Brain microvascular endothelial cell (primary cell): ENCODE measurements around the gene GARRE1.

ENCODE experiments used
- DNase-seq: peaks from one replicate; pipeline ENCODE4 v3.0.0-alpha.2; 2020
- H3K27ac ChIP-seq: fragments of 250-450 bp; sonication (Bioruptor Pico); 2 replicates; pipeline ENCODE4 v1.5.1; 2020; ENCODE audit warnings: mild to moderate bottlenecking, moderate library complexity
- H3K27me3 ChIP-seq: fragments of 250-450 bp; sonication (Bioruptor Pico); replicated peaks from 2 replicates; pipeline ENCODE4 v1.5.1; 2020; ENCODE audit warnings: mild to moderate bottlenecking
- H3K36me3 ChIP-seq: fragments of 250-450 bp; sonication (Bioruptor Pico); replicated peaks from 2 replicates; pipeline ENCODE4 v1.5.1; 2020; ENCODE audit warnings: mild to moderate bottlenecking
- H3K4me3 ChIP-seq: 2 replicates; pipeline ENCODE4 v1.5.1; 2011; ENCODE audit warnings: low read depth, mild to moderate bottlenecking, control low read depth, low read length, moderate library complexity
- in situ Hi-C: cut with HindIII; loops from 2 replicates; pipeline ENCODE4 v1.10.0; 2017; ENCODE audit warnings: low sequenced_read_pairs, low pct_ligation_motif_present
- TF ChIP-seq, protein P1 (sequence below): IDR thresholded peaks from 2 replicates; pipeline ENCODE4 v1.5.1; 2011; ENCODE audit warnings: low read depth, mild to moderate bottlenecking, moderate library complexity, low read length, control low read depth, inconsistent platforms; ENCODE audit errors: missing control alignments

Gene GARRE1

DNA sequence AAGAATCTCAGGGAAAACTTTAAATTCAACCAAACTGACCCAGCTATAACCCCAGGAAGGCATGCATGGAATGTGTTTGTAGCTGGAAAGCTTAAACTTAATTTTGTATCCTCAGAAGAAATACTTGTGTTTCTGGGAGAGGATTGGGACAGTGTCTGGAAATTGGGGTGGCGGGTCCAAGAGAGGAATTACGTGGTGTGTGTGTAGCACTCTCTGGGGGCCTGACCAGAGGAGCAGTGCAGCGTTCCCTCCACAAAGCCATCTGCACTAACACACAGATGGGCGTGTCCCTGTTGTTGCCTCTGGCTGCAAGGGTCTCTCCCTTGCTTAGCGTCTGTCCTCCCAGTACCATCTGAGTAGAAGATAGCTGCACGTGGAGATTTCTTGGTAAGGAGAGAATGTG is 6.4 kb downstream of the GARRE1 start:
- peak; percentile 59 for DNase-seq
- H3K27me3 ChIP-seq: no peaks in the 10 kb centered on the region
- in situ Hi-C loops: no loop called here
- TF ChIP-seq, protein P1, sequence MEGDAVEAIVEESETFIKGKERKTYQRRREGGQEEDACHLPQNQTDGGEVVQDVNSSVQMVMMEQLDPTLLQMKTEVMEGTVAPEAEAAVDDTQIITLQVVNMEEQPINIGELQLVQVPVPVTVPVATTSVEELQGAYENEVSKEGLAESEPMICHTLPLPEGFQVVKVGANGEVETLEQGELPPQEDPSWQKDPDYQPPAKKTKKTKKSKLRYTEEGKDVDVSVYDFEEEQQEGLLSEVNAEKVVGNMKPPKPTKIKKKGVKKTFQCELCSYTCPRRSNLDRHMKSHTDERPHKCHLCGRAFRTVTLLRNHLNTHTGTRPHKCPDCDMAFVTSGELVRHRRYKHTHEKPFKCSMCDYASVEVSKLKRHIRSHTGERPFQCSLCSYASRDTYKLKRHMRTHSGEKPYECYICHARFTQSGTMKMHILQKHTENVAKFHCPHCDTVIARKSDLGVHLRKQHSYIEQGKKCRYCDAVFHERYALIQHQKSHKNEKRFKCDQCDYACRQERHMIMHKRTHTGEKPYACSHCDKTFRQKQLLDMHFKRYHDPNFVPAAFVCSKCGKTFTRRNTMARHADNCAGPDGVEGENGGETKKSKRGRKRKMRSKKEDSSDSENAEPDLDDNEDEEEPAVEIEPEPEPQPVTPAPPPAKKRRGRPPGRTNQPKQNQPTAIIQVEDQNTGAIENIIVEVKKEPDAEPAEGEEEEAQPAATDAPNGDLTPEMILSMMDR: no peak
- H3K27ac ChIP-seq: peak overlapping the region; percentile 61
- H3K4me3 ChIP-seq: peak overlapping the region; percentile 10
- H3K36me3 ChIP-seq: no peaks in the 10 kb centered on the region

DNA sequence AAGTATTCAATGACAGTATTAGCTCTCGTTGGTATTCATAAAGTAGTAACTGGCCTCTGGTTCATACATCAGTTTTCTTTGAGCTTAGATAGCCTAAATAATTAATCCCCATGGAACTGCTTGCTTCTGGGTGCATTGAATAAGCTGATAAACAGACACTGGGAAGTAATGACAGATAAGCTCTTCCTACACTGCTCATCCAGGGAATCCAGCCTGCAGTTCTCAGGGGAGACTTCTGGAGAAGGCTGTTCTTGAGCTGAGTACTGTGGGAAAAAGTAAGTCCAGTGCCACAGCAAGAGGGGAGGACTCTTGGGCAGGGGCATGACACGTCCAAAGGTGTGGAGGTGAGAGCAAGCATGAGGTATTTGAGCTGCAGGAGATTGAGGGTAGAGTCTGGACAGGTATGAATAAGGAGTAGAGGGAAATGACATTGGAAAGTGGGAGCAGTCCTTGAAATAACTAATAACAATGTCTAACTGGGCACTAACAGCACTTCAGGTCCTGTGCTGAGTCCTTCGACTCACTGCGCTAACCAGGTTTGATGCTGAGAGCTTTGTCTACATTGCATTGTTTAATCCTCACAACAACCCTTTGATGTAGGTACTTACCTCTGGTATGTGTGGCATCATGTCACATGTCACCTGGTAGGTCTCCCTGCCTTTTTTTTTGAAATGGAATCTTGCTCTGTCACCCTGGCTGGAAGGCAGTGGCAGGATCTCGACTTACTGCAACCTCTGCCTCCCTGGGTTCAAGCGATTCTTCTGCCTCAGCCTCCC is 7.2 kb downstream of the GARRE1 start:
- no peaks in the 10 kb centered on the region for H3K27me3 ChIP-seq
- peak overlapping the region; percentile 61 for H3K27ac ChIP-seq
- no peak overlapping the region for H3K4me3 ChIP-seq
- H3K36me3 ChIP-seq: no peaks in the 10 kb centered on the region
- TF ChIP-seq, protein P1: no peak
- in situ Hi-C loops: no loop called here
- no peak for DNase-seq

DNA sequence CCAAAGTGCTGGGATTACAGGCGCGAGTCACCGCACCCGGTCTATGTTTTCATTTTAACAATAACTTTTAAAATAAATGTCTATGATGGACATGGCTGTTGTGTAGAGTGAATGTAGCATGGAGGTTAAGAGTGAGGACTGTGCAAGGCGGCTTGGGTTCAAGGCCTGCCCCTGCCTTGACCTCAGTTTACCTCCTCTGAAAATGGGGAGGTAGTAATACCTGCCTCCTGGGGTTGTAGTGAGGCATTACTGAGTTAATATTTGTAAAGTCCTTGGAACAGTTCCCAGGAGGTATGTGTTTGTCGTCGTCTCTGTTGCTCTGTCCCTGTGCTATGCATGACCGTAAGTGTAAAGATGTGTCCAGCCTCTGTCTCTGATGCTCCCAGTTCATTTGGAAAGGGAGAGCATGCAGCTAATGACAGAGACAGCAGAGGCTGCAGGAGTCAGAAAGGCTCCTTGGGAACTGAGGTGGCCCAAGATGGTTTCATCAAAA is 9.4 kb downstream of the GARRE1 start:
- in situ Hi-C loops: no loop called here
- no peak for DNase-seq
- TF ChIP-seq, protein P1: no peak
- no peaks in the 10 kb centered on the region for H3K36me3 ChIP-seq
- no peak overlapping the region for H3K4me3 ChIP-seq
- H3K27ac ChIP-seq: no peak overlapping the region
- H3K27me3 ChIP-seq: no peaks in the 10 kb centered on the region

DNA sequence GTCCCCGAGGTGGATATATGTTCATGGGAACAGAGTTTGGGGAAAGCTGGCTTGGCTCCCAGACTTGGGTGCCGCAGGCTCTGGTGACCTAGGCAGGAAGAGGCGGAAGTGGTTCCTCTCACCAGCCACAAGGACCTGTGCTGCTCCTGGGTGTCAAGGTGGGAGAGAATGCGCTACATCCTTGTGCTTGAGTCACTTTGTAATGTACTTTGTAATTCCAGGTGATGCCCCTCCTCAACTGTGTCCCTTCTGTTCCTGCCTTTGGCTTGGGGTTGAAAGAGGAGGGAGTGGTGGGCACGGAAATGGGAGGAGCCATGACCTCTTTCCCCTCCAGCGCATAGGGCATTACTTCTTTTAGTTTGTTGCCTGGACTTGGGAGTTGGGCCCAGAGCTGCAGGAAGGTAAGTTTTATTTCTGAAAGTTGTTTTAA is 10.9 kb downstream of the GARRE1 start:
- DNase-seq: no peak
- in situ Hi-C loops: no loop called here
- H3K27ac ChIP-seq: no peak overlapping the region

DNA sequence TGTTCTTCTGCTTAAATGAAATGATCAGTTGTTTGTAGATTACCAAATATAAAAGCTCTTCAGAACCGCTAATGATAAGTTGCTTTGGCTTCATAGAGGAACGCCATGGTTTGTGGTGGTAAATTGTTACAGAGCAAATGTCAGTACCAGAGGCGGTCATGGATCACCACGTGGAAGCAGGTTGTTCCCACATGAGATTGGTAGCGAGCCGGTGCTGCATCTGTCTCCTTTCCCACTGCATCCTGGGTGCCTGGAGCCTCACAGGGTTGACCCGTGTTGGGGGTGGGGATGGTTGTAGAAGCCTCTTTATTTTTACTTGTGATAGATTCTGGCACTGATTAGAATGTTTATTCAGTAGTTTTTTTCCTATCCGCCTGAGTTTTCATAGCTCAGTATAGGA is 14.7 kb downstream of the GARRE1 start:
- Histone ChIP-seq H3K4me3 (no peak overlapping the region), H3K27ac (peak overlapping the region; percentile 68), H3K27me3 (no peaks in the 10 kb centered on the region), H3K36me3 (peaks cover 5% of the 10 kb centered on the region)
- TF ChIP-seq, protein P1: no peak
- DNase-seq: no peak
- in situ Hi-C loops: no loop called here

More for the DNA sequence above, 10.9 kb downstream of the GARRE1 start:
- no peaks in the 10 kb centered on the region for H3K36me3 ChIP-seq
- no peaks in the 10 kb centered on the region for H3K27me3 ChIP-seq
- H3K4me3 ChIP-seq: no peak overlapping the region
- TF ChIP-seq, protein P1: no peak
